Measurements from ENCODE around the gene SPRED1. TPM values are rescaled to one million over a fixed set of nuclear protein-coding genes. Genes with fewer than 3 reads are reported as not detected.

Gene SPRED1
- total and polyA plus RNA-seq, 2 experiments from 2014 or later, result 11.4 to 44.0 TPM

GRCh38 chr15:38255690-38256089 is 3.1 kb downstream of the SPRED1 start:
- no peak for TF ChIP-seq NANOG (IDR thresholded peaks at IDR 0.05; ENCODE audit: borderline replicate concordance)
- no peak for TF ChIP-seq ZNF114 (CRISPR knock-in tag; IDR thresholded peaks at IDR 0.05)
- no peak for TF ChIP-seq CREB1 (CRISPR knock-in tag; IDR thresholded peaks at IDR 0.05; ENCODE audit: low read depth)
- TF ChIP-seq ZNF331 (CRISPR knock-in tag; IDR thresholded peaks at IDR 0.05; ENCODE audit: low read depth), result no peak
- no peak for TF ChIP-seq CTCF (conservative IDR thresholded peaks at IDR 0.05; ENCODE audit: low read depth in 2 of 2)
- TF ChIP-seq REST (IDR thresholded peaks at IDR 0.05; ENCODE audit: unreplicated experiment), result no peak
- TF ChIP-seq EZH2phosphoT487 (IDR thresholded peaks at IDR 0.05; ENCODE audit: unreplicated experiment), result no peak
- Mint-ChIP-seq H3K9me3 (no peaks in the 10 kb centered on the region), H3K27ac (0 out of 2 replicates have a peak overlapping the region, but pooled peaks have one; percentile 31), H3K27me3 (ENCODE audit: insufficient read depth, low read depth, poor library complexity) (peaks cover 12% of the 10 kb centered on the region), H3K36me3 (ENCODE audit: low read depth) (peaks cover 14% of the 10 kb centered on the region), H3K4me3 (peak overlapping the region; percentile 96), H3K4me1 (peaks cover 30% of the 10 kb centered on the region)
- no peaks in the 10 kb centered on the region for H3F3A ChIP-seq (replicated peaks; ENCODE audit: low read depth)
- peaks cover 81% of the 10 kb centered on the region for H3K79me2 ChIP-seq (replicated peaks; ENCODE audit: insufficient read depth)
- ATAC-seq, result no peak
- H3K36me3 ChIP-seq (ENCODE audit: insufficient read depth), result no peaks in the 10 kb centered on the region
- H2AFZ ChIP-seq, result no peak overlapping the region
- DNase-seq (ENCODE audit: low spot score), result no peak
- H3K27me3 ChIP-seq (ENCODE audit: insufficient read depth), result no peaks in the 10 kb centered on the region
- H3K9me2 ChIP-seq (ENCODE audit: insufficient read depth), result no peaks in the 10 kb centered on the region
- H3K4me1 ChIP-seq (ENCODE audit: insufficient read depth), result peaks cover 44% of the 10 kb centered on the region
- H3K4me3 ChIP-seq, result peak overlapping the region; percentile 56
- no peak overlapping the region for H3K27ac ChIP-seq (ENCODE audit: low read depth)
- H4K20me1 ChIP-seq (replicated peaks; ENCODE audit: insufficient read depth), result peaks cover 33% of the 10 kb centered on the region
- H3K4me2 ChIP-seq, result peak overlapping the region; percentile 85

GRCh38 chr15:38257676-38258075 is 5.0 kb downstream of the SPRED1 start:
- H3K27me3 ChIP-seq (ENCODE audit: insufficient read depth), result no peaks in the 10 kb centered on the region
- no peaks in the 10 kb centered on the region for H3K9me2 ChIP-seq (ENCODE audit: insufficient read depth)
- no peaks in the 10 kb centered on the region for H3F3A ChIP-seq (replicated peaks; ENCODE audit: low read depth)
- ATAC-seq, result no peak
- H3K27ac ChIP-seq (ENCODE audit: low read depth), result no peak overlapping the region
- Mint-ChIP-seq H3K27me3 (ENCODE audit: insufficient read depth, low read depth, poor library complexity) (peaks cover 4% of the 10 kb centered on the region), H3K36me3 (ENCODE audit: low read depth) (peaks cover 14% of the 10 kb centered on the region), H3K4me3 (peak overlapping the region; percentile 56), H3K27ac (peak overlapping the region; percentile 27; the same call in 1 of the 2 replicates), H3K4me1 (peaks cover 33% of the 10 kb centered on the region), H3K9me3 (no peaks in the 10 kb centered on the region)
- H3K4me1 ChIP-seq (ENCODE audit: insufficient read depth), result peaks cover 59% of the 10 kb centered on the region
- H3K79me2 ChIP-seq (replicated peaks; ENCODE audit: insufficient read depth), result peaks cover 100% of the 10 kb centered on the region
- peak overlapping the region; percentile 14; the same call in 1 of the 2 replicates for H3K4me3 ChIP-seq
- peak overlapping the region; percentile 85 for H3K4me2 ChIP-seq
- H4K20me1 ChIP-seq (replicated peaks; ENCODE audit: insufficient read depth), result peaks cover 41% of the 10 kb centered on the region
- no peak for DNase-seq (ENCODE audit: low spot score)
- no peak overlapping the region for H2AFZ ChIP-seq
- no peaks in the 10 kb centered on the region for H3K36me3 ChIP-seq (ENCODE audit: insufficient read depth)
- TF ChIP-seq STAT1 (IDR thresholded peaks at IDR 0.05; ENCODE audit: unreplicated experiment) (no peak), ETS1 (IDR thresholded peaks at IDR 0.05) (no peak), REST (IDR thresholded peaks at IDR 0.05; ENCODE audit: unreplicated experiment) (no peak), ZNF114 (CRISPR knock-in tag; IDR thresholded peaks at IDR 0.05) (no peak), POLR2AphosphoS5 (IDR thresholded peaks at IDR 0.05; ENCODE audit: low read depth) (no peak), NANOG (IDR thresholded peaks at IDR 0.05; ENCODE audit: borderline replicate concordance) (no peak), CTCF (conservative IDR thresholded peaks at IDR 0.05; ENCODE audit: low read depth in 2 of 2) (no peak), CREB1 (CRISPR knock-in tag; IDR thresholded peaks at IDR 0.05; ENCODE audit: low read depth) (no peak), EZH2 (IDR thresholded peaks at IDR 0.05; ENCODE audit: low read depth, unreplicated experiment) (no peak), EZH2phosphoT487 (IDR thresholded peaks at IDR 0.05; ENCODE audit: unreplicated experiment) (no peak)

Measured in GM23338 (cell line).